Measurements from ENCODE around the gene PCED1A.
"Not testable (repeated sequence)": the region's sequence is repeated elsewhere in the genome, so short reads cannot be mapped to it uniquely, and the experiment has no call there.

The PCED1A gene

GRCh38 chr20:2865630-2866029 is 25.2 kb upstream of the PCED1A start:
- DNase-seq (ENCODE audit: low read depth in 2 of 2), result peak in 1 of 2 experiments; percentile 40

- no peak for DNase-seq (ENCODE audit: low read depth in 2 of 2)
Measured at GRCh38 chr20:2865101-2865500, 24.6 kb upstream of the PCED1A start.

DNA sequence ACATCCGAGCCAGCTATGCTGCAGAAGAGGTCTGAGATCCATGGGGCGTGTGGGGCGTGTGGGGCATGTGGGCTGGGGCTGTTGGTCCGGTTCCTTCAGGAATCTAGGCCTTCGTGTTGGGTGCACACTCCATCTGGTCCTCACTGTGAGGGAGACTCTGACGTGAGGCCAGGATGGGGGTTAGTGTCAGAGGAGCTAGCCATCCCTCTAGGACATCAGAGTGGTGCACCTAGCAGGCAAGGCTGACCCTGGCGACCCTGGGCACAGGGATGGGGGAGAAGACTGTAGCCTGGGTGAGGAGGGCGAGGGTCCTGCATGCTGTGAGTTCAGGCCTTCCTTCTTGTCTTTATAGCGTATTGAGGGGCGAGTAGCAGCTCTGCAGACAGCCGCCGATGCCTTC is 24.2 kb upstream of the PCED1A start:
- DNase-seq (ENCODE audit: low read depth in 2 of 2), result no peak

- DNase-seq (ENCODE audit: low read depth in 2 of 2), result no peak
Measured at GRCh38 chr20:2859330-2860121, 19.1 kb upstream of the PCED1A start.

DNA sequence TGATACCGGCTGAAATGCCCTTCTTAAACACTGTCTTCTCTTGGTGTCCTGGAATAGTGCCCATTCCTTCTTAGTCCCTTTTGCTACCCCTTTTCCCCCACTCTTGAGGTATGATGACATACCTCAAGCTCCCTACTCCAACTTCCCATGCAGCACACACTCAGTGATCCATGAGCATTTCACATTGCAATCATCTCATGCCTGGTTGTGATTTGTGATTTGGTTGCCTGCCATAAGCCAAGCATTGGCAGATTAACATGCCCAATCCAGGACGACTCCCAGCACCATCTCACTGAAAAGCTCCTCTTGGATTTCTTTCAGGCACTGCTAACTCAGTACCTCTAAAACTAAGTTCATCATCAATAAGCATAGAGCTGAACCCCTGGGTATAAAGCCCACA is 18.1 kb upstream of the PCED1A start:
- no peak for DNase-seq (ENCODE audit: low read depth in 2 of 2)

DNA sequence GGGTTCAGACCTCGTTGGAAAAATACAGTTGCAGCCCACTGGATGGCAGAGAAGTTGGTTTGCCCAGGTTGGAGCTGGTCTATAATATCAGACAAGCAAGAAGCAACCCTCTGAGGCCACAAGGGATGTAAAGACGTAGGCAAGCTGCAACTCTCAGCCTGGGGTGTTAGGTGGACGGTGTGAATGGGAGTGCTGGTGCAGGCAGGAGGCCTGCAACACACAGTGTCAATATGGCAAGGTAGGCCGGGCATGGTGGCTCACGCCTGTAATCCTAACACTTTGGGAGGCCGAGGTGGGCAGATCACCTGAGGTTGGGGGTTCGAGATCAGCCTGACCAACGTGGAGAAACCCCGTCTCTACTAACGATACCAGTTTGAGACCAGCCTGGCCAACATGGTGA is 10.6 kb upstream of the PCED1A start:
- DNase-seq (ENCODE audit: low read depth in 2 of 2), result no peak

DNA sequence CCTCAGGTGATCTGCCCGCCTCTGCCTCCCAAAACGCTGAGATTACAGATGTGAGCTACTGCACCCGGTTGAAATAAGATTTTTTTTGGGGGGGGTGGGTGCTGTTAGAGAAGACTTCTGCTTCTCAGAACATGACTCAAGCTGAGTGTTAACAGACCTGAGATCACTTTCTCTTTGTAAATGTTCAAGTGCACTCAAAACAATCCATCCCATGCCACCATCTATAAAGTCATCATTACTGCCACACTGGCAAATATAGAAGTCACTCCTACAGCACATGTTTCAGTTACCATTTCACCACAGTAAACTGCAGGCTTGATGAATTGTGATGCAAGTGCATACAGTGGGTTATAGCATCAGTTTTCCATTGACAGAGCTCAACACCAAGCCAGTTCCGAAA is 9.1 kb upstream of the PCED1A start:
- DNase-seq (ENCODE audit: low read depth in 2 of 2), result no peak

DNA sequence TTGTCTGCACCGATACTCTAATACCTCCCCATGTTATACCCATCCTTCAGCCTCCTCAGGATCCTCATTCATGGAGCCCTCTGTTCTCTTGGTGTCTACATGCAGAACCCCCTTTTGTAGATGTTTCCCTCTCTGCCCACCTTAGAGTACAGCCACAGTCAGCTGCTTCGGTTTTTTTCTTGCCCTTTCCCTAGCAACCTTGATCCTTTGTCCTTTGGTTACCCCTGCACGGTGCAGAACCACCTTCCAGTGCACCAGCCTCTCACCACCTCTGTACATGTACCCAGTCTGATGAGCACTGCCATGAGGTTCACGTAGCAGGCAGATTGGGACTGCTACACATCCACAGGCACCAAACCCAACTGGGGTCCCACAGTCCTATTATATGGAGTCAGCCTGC is 7.3 kb upstream of the PCED1A start:
- DNase-seq (ENCODE audit: low read depth in 2 of 2), result no peak

- DNase-seq (ENCODE audit: low read depth in 2 of 2), result no peak
Measured at GRCh38 chr20:2846698-2847097, 6.2 kb upstream of the PCED1A start.

- DNase-seq (ENCODE audit: low read depth in 2 of 2), result no peak
Measured at GRCh38 chr20:2845607-2846006, 5.2 kb upstream of the PCED1A start.

- DNase-seq (ENCODE audit: low read depth in 2 of 2), result peak; percentile 9 to 22
Measured at GRCh38 chr20:2840967-2841531, 594 bp upstream of the PCED1A start.

DNA sequence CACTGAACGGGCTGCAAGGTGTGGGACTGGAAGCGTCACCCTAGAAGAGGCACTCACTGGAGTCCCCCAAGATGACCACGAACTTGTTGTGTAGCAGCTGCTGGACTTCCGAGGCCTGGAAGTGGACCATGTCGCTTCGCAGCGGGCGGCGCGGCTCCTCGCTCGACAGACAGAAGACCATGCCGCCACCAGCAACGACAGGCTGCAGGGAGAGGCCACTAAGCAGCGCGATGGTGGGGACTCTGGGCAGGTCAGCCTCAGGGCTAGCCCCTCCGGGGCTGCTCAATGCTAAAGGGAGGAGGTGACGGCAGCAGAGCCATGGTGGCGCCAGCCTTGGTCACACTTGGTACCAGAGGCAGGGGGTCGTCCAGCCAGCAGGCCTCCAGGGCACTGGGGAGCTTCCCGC is 720 bp downstream of the PCED1A start:
- DNase-seq (ENCODE audit: low read depth in 2 of 2), result no peak

DNA sequence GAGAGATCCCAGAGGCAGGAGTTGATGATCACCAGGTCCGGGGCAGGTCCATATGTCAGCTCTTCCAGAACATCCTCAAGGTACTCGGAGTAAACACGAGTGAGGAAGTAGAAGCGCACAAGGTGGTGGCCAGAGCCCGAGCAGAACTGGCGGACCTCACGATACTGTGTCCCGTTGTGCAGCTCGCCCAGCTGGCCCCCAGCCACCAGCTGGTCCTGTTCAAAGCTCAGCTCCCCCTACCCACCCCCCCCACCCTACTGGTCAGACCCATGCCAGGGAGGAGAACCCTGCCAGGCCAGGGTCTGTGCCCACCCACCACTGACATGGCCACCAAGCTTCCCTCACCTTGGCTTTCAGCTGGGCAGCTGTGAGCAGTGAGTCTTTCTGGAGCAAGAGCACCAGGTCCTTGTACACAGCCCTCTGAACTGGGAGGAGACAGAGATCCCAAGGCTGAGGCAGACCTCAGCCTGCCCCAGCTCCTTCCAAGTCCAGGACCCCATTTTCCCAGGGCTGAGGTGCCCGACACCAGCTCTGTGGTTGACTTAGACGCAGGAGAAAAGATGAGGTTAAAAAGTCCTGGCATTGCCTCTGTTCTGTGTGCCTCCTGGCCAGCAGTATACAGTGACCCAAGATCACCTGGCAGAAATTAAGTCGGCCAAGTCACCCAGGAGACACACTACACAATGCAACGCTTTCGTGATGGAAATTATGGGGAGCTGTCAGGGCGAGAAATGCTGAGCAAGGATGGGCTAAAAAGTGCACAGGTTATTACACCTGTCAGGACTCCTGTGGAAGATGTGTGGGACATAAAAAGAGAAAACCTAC is 1.4 kb downstream of the PCED1A start:
- no peak for DNase-seq (ENCODE audit: low read depth in 2 of 2)

GRCh38 chr20:2838170-2838797 is 2.2 kb downstream of the PCED1A start:
- no peak for DNase-seq (ENCODE audit: low read depth in 2 of 2)

DNA sequence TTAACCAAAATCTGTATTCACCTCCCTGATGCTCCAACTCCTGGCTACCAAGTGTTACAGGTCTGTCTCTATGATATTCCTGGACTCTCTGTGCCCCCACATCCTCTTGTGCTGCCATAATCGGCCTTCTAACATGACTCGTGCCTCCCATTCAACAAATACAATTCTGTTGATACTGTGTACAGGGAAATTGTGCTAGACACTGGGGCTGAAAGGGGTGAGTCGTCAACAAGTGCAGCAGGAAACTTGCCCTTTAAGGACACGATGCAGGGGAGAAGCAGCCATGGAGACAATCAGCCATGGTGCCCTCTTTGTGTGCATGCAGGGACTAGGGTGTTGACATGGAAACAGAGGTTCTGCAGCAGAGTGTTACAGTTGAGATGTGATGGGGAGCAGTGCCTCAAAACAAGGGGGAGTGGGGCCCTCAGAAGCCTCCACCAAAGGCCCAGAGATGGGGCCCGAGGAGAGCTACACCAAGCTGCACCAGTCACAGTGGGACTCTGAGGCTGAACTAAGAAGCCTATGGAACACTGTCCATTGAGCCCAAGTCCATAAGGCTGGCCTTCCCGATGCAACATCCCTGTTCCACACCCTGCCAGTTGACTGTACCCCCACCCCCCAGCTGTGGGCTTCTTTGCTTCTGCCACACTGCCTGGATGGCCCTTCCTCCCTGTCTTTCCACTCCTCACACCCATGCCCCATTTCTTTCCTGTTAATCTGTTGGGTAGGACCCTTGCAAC is 3.1 kb downstream of the PCED1A start:
- no peak for DNase-seq (ENCODE audit: low read depth in 2 of 2)

- no peak for DNase-seq (ENCODE audit: low read depth in 2 of 2)
Measured at GRCh38 chr20:2836035-2836434, 4.4 kb downstream of the PCED1A start.

DNA sequence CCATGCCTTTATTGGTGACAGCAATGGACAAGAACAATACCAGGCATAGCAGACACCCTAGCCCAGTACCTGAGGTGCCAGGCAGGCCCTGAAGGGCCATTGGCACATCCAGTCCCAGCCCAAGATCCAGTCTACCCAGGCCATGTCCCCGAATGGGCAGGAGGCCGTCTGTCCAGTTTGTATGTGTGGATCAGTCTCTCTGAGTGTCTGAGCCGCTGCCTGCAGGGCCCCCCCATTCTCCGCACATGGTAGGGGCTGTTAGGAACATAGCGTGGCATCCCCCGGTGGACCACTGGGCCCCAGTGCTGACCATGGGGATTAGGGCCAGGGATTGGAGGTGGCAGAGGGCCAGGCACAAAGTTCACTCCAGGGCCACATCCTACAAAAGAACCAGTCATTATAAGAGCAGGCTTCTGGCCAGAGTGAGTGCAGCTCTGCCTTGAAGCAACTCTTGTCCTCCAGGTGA is 5.1 kb downstream of the PCED1A start:
- DNase-seq (ENCODE audit: low read depth in 2 of 2), result no peak

GRCh38 chr20:2834401-2835110 is 5.9 kb downstream of the PCED1A start:
- no peak for DNase-seq (ENCODE audit: low read depth in 2 of 2)

- DNase-seq (ENCODE audit: low read depth in 2 of 2), result no peak
Measured at GRCh38 chr20:2833761-2834160, 6.7 kb downstream of the PCED1A start.

DNA sequence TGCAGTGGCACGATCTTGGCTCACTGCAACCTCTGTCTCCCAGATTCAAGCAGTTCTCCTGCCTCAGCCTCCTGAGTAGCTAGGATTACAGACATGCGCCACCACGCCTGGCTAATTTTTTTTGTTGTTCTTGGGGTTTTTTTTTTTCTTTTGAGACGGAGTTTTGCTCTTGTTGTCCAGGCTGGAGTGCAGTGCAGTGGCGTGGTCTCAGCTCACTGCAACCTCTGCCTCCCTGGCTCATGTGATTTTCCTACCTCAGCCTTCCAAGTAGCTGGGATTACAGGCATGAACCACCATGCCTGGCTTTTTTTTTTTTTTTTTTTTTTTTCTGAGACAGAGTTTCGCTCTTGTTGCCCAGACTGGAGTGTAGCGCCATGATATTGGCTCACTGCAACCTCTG is 9.2 kb downstream of the PCED1A start:
- not testable (repeated sequence) for DNase-seq (ENCODE audit: low read depth in 2 of 2)

- DNase-seq (ENCODE audit: low read depth in 2 of 2), result no peak
Measured at GRCh38 chr20:2829376-2829775, 11.1 kb downstream of the PCED1A start.

Data from stimulated activated CD4-positive, alpha-beta T cell treated with anti-CD3 and anti-CD28 coated beads, Interleukin-12 subunit alpha, Interleukin-12 subunit beta, amount 100 ng/mL, for 24 hours (primary cell).